HG02642 (cell line): ENCODE measurements around the gene IDI1.
A peak's percentile ranks its signal among the peaks of the same experiment; 100 is the strongest.

Experiments used
- ATAC-seq: cut with Tn5 transposase; IDR thresholded peaks from one replicate; pipeline ENCODE4 v1.9.1; 2021; ENCODE audit warnings: mild to moderate bottlenecking; ENCODE audit not compliant: unreplicated experiment, poor library complexity

The IDI1 gene

GRCh38 chr10:1048732-1049424, at the start of gene IDI1:
Gene IDI1 (minus strand): TSS chr10:1049119. CDS start chr10:1049003, 116 bp downstream.
- peak; percentile 85 for ATAC-seq

- no peak for ATAC-seq
Measured at GRCh38 chr10:1097436-1097835, 48.5 kb upstream of the IDI1 start.

GRCh38 chr10:1096287-1096889, 47.5 kb upstream of the IDI1 start:
- ATAC-seq: no peak

GRCh38 chr10:1095498-1095897, 46.6 kb upstream of the IDI1 start:
- ATAC-seq: no peak

- no peak for ATAC-seq
Measured at GRCh38 chr10:1094112-1095057, 45.5 kb upstream of the IDI1 start.

GRCh38 chr10:1093696-1094095, 44.8 kb upstream of the IDI1 start:
- ATAC-seq: no peak

GRCh38 chr10:1090696-1091095, 41.8 kb upstream of the IDI1 start:
- no peak for ATAC-seq

GRCh38 chr10:1089017-1089689, 40.2 kb upstream of the IDI1 start:
- ATAC-seq: no peak

GRCh38 chr10:1086787-1087186, 37.9 kb upstream of the IDI1 start:
- ATAC-seq: no peak

GRCh38 chr10:1085258-1085657, 36.3 kb upstream of the IDI1 start:
- no peak for ATAC-seq

GRCh38 chr10:1084011-1084950, 35.4 kb upstream of the IDI1 start:
- no peak for ATAC-seq

GRCh38 chr10:1083581-1083980, 34.7 kb upstream of the IDI1 start:
- no peak for ATAC-seq

GRCh38 chr10:1078668-1079067, 29.7 kb upstream of the IDI1 start:
- no peak for ATAC-seq

GRCh38 chr10:1074748-1075308, 25.9 kb upstream of the IDI1 start:
- ATAC-seq: no peak

- ATAC-seq: no peak
Measured at GRCh38 chr10:1074052-1074747, 25.3 kb upstream of the IDI1 start.

GRCh38 chr10:1070919-1071318, 22.0 kb upstream of the IDI1 start:
- ATAC-seq: no peak

GRCh38 chr10:1068380-1069361, 19.8 kb upstream of the IDI1 start:
- no peak for ATAC-seq
